ENCODE measurements around the gene PTPN20.

The PTPN20 gene

GRCh38 chr10:47042780-47043750 is 131.8 kb downstream of the PTPN20 start:
- Histone ChIP-seq H3K4me3 (no peak overlapping the region), H3K27ac (no peak overlapping the region)

DNA sequence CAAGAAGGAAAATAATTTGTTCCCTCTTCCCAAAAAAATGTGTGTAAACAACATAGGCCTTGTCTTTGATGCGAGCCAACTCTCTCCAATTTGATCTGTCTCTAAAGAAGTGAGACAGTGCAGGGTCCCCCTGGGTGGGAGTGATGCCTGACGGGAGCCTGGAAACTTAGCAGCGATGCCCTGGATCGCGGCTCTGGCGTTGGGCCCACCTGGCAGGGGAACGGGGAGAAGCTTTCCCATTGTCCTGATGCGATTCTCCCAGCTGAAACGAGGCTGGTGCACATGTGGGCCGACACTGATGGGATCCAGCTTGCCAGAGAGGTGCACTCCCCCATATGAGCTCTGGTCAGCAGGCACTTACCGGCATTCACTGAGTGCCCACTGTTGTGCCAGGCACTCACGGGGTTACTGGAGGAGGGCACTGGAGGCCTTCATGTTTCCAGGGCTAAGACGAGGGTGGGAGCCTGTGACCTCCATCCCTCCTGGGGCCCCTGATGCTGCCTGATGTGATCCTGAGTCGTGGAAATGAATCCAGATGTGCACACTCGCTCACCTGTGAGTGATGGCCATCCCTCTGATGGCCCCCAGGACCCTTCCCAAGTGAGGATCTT is 132.8 kb downstream of the PTPN20 start:
- H3K27ac ChIP-seq = peak overlapping the region in 2 of 21 experiments; percentile 30 to 38
- no peak overlapping the region for H3K4me3 ChIP-seq

GRCh38 chr10:47044741-47045140 is 133.5 kb downstream of the PTPN20 start:
- no peak overlapping the region for H3K4me3 ChIP-seq
- H3K27ac ChIP-seq = peak overlapping the region in 2 of 21 experiments; percentile 30 to 38

- H3K4me3 ChIP-seq = no peak overlapping the region
- no peak overlapping the region for H3K27ac ChIP-seq
Observed at GRCh38 chr10:47045331-47045861, 134.2 kb downstream of the PTPN20 start.

DNA sequence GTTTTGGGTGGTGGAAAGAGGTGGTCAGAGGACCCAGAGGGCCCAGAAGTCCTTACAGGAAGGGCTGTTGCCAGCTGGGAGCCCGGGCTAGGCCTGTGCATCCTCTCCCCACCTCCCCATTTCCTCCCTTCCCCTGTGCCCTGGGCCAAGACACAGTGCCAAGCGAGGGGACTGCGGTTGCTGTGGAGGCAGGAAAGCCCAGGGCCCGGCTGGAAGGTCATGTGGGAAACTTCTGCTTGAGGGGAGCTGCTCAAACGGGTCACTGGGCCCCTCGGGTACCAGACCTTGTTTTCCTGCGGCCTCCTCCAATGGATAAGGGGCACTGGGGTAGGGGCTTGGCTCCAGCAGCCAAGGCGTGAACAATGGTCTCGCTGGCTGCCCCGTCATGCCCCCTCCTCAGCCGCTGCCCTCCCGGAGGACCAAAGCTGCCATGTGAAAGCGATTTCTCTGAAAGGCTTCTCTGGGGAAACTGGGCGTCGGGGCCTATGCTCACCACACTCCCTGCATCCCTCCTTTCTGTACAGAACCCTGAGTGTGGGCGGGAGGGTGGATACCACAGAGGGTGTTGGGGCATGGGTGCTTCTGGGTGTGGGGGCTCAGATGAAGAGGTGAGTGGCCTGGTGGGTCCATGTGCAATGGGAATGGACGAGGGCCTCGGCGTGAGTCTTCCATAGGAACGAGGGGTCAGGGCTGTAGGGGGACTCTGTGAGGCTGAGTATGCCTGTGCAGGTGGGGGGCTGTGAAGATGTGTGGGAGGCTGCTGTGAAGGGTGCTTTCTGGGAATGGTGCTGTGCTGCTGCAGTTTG is 135.3 kb downstream of the PTPN20 start:
- Histone ChIP-seq H3K4me3 (no peak overlapping the region), H3K27ac (no peak overlapping the region)

DNA sequence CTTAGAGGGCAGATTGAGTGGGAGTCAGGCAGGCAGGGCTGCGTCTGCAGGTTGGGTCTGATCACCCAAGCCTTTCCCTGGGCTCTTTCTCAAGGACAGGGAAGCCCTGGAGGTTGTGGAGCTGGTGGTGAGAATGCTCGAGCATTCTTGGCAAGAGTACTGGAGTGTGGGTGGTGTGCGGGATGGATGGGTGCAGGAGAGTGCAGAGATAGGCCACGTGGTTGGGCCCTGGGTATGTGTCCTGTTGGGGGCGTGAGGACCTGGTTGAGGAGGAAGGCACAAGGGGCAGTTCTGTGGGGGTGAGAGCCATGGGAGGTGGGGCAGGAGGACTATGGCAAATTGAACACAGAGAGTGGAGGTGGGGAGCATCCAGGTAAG is 135.9 kb downstream of the PTPN20 start:
- Histone ChIP-seq H3K27ac (no peak overlapping the region), H3K4me3 (no peak overlapping the region)

GRCh38 chr10:47047577-47048525 is 136.6 kb downstream of the PTPN20 start:
- no peak overlapping the region for H3K4me3 ChIP-seq
- H3K27ac ChIP-seq = no peak overlapping the region

GRCh38 chr10:47048526-47048905 is 137.3 kb downstream of the PTPN20 start:
- Histone ChIP-seq H3K27ac (no peak overlapping the region), H3K4me3 (no peak overlapping the region)

DNA sequence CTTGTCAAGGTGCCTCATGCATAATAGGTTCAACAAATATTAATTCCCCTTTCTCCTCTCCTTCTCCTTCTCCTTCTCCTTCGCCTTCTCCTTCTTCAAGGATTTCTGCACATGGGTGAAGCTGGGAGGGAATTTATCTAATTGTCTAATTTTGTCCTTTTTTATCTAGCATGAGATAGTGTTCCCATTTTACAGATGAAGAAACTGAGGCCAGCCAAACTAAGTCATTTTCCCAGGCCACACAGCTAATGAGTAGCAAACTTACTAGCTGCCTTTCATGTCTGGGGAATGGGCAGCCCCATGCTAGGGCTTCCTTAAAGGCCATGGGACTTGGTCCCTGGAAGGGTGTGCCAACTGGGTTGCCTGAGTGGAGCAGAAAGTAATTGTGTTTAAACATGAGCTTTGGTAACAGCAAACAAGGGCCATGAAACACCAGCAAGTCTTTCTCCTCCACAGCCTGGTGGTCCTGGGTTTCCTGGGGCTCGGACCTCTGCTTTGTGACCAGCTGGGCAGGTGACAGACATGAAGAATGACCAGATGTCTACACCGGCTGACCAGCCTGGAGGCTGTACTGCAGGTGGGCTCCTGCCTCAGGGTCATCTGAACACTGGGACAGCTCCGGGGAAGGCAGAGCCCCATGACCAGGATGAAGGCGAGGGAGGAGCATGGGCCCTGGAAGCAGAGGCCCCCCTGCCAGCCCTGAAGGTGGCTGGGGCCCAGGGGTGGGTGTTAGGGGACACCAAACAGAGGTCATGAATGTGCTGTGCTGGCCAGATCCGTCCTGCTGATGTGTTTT is 138.0 kb downstream of the PTPN20 start:
- no peak overlapping the region for H3K27ac ChIP-seq
- no peak overlapping the region for H3K4me3 ChIP-seq

DNA sequence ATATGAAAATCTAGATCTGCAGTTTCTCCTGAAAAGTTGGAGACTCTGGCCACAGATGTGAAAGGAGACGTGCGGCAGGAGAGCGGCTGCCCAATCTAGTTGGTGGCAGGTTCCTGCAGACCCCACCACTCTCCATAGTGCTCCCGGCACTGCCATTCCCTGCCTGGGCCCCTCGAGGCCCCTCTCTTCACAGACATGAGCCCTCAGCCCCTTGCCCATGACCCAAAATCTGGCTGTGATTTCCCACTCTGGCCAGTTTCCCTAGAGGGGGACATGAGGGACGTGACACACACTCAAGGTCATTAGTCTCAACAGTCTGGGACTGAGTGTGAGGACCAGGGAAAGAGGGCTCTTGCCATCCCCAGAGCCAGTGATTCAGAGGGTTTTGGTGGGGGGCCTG is 138.7 kb downstream of the PTPN20 start:
- no peak overlapping the region for H3K4me3 ChIP-seq

GRCh38 chr10:47050618-47051455 is 139.6 kb downstream of the PTPN20 start:
- H3K27ac ChIP-seq = no peak overlapping the region

More for the DNA sequence above, 138.7 kb downstream of the PTPN20 start:
- no peak overlapping the region for H3K27ac ChIP-seq

GRCh38 chr10:47051741-47052238 is 140.6 kb downstream of the PTPN20 start:
- Histone ChIP-seq H3K4me3 (no peak overlapping the region), H3K27ac (no peak overlapping the region)

More at GRCh38 chr10:47050618-47051455, 139.6 kb downstream of the PTPN20 start:
- no peak overlapping the region for H3K4me3 ChIP-seq
